Measurements from ENCODE around the gene TGM1. TPM values are rescaled to one million over a fixed set of nuclear protein-coding genes. Genes with fewer than 3 reads are reported as not detected.
"Not testable (repeated sequence)": the region's sequence is repeated elsewhere in the genome, so short reads cannot be mapped to it uniquely, and the experiment has no call there.

Gene TGM1
- total RNA-seq, 1 donor from 2014 or later: 0.45 TPM

DNA sequence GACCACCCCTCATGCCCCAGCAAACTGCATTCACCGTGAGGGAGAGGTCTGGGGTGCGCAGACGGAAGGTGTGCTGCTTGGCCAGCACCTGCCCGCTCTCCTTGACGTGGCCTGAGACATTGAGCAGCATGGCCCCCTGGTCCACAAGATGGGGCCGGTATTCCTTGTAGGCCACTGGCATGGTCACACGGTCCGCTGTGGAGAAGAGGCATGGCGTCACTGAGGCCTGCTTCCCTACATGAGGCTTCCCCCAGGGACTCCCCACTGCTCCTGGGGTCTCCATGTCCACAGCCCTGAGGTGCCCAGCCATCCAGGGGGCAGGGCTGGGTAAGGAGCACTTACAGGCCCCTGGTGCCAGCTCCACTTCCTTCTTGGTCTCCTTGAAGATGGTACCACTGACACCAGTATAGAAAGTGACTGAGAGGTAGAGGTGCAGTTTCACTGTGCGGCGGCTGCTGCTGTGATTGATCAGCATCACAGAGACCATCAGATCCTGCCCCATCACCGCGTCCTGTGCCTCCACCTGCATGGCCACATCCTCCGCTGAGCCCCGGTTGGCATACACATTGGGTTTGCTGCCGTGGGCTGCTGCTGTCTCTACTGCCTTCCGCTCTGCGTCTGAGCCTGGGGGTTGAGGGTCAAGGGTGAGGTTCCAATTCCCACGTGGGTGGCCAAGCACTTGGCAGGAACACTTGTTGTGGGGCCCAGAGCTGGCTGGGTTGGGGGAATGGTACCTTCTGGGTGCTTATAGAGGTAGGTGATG is 8.2 kb downstream of the TGM1 start:
- DNase-seq (ENCODE audit: low read depth): no peak

DNA sequence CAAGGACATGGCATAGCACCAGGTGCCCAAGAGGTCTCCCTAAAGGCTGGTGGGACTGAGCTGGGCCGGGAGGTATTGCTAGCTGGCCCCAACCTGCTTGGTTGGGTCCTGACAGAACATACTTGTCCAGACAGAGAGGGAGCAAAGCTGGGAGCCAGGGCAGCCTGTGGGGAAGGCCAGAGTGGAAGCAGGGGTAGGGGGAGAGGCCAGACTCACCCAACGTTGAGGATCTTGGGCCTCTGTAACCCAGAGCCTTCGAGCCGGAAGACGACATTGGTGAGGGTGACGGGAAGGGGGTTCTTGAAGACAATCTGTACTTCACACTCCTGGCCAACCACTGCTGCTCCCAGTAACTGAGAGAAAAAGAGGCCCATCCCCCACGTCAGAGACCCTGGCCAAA is 9.0 kb downstream of the TGM1 start:
- DNase-seq (ENCODE audit: low read depth): no peak

DNA sequence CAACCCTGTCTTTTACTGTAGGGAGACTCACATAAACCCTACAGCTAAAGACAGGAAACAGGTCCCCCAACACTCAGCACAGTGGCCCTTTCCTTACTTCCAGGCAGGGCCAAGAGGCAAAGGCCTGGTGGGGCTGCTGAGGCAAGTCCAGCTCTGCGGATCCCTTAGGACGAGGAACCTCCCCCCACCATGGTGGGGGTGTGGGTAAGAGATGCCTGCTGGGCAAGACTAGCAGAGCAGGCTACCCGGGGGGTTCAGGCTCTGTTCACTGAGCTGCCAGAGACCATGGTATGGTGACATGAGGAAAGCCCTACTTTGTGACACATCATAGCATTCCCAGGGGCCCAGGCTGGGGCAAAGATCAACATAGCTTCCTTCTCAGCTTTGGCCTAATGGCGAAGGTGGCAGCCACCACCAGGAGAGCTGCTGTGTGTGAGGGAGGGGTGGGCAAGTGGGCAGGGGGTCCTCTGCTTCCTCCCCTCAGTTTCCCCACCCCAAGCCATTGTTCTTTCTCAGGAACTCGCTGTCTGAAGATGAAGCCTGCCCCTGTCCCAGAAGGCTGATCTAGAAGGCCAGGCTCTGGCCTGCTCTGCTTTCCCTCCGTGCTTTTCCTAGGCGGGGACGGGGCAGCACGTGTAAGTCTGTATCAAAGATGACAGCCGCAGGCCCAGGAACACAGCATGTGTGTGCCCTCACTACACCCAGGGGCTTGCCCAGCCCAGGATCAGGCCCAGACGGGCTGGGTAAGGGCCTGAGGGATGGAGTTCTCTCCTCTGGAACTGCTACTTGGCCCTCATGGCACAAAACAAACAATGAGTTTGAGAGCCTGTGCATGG is 10.5 kb downstream of the TGM1 start:
- DNase-seq (ENCODE audit: low read depth): no peak

DNA sequence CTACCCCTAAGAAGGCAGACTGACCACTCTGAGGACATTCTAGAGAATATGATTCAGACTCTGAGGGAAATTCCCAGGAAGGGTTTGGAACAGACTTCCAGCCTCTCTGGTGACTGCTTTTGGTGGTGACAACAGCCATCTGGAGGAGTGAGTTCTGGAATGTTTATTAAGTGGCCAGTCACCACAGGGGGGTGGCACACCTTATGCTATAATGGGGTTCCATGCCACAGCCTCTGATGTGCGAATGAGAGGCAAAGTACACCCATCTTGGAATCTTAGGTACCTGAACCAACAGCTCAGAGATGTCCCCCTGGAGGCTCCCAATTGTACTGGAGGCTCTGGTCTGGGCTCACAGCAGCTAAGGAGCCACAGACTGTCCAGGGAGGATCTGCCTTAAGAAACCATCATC is 11.1 kb downstream of the TGM1 start:
- DNase-seq (ENCODE audit: low read depth): peak; percentile 53

DNA sequence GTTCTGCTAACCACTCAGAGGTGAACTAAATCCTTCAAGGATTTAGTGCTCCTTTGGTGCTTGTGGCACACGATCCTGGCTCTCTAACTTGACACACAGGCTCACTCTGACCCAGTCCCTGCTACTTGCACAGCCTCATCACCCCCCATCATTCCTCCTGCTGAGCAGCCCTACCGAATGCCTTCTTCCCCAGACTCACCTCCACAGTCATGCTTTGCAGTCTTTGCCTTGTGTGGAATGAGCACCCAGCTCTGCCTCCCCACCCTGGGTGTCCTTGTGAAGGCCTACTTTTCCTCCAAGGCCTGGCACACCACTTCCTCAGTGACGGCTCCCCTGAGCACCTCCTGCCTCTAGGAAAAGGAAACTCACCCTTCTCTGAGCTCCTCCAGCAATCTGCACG is 12.6 kb downstream of the TGM1 start:
- DNase-seq (ENCODE audit: low read depth): no peak

DNA sequence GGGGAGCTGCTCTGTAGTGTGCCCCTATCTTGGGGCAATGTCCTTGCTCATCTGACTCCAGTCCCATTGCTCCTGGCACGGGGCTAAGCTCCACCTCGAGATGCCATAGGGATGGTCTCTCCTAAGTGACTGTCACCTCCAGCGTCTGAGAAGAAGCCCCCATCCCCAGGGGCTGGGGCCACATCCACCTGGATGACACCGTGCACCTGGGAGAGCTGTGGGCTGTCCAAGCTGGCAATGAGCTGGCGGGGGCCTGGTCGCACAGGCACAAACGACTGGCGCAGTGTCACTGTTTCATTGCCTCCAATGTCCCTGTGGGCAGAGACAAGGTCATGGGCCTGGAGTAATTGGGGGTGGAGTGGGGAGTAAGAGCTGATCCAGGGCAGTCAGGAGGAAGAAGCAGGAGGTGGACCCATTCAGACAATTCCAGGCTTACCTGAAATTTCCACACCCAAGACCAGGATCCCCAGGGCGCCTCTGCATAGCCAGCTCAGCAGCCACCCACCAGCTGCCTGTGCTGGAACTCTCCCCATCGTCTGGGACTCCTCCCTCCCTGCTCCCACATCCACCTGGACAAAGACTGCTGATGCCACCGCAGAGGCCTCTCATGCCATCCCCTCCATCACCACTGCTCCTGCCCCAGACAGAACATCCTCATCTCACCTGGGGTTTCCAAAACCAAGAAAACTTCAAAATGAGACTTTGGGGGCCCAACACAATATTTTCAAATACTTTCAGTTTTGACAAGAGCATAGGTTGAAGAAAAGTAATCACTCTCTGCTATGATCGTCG is 13.6 kb downstream of the TGM1 start:
- no peak for DNase-seq (ENCODE audit: low read depth)

DNA sequence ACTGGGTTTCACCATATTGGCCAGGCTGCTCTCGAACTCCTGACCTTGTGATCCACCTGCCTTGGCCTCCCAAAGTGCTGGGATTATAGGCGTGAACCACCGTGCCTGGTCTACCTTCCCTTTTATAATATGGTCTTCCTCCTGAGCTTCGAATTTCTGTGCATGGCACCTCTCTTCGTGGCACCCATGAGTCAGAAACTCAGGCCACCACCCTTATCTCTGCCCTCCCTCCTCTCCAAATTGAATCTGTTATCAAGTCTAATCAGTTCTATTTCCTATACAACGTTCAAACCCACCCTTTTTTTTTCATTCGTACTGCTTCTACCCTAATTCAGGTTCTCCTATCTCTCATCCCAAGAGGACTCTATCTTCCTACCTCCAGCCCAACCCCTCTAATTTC is 15.6 kb downstream of the TGM1 start:
- no peak for DNase-seq (ENCODE audit: low read depth)

DNA sequence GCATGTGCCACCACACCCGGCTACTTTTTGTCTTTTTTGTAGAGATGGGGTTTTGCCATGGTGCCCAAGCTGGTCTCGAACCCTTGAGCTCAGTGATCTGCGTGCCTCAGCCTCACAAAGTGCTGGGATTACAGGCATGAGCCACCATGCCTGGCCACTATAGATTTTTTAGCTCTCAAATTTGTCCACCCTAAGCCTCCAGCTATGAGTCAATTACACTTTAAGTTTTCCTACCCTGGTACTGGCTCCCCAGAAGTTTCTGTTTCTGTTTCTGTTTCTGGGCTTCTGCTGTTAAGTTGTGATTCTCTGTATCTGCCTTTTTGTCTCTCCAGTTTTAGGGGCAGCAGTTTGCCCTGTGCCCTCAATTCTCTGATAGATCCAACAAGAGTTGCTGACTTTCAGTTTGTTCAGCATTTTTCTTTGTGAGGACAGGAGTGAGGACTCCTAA is 16.2 kb downstream of the TGM1 start:
- no peak for DNase-seq (ENCODE audit: low read depth)

DNA sequence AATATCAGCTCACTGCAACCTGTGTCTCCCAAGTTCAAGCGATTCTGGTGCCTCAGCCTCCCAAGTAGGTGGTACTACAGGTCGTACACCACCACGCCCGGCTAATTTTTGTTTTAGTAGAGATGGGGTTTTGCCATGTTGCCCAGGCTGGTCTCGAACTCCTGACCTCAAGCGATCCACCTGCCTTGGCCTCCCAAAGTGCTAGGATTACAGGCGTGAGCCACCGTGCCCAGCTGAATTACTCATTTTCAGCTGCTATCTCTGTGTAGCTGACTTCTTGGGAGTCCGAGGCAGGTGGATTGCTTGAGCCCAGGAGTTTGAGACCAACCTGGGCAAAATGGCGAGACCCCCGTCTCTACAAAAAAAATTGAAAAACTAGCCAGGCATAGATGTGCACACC is 17.6 kb downstream of the TGM1 start:
- DNase-seq (ENCODE audit: low read depth): not testable (repeated sequence)

DNA sequence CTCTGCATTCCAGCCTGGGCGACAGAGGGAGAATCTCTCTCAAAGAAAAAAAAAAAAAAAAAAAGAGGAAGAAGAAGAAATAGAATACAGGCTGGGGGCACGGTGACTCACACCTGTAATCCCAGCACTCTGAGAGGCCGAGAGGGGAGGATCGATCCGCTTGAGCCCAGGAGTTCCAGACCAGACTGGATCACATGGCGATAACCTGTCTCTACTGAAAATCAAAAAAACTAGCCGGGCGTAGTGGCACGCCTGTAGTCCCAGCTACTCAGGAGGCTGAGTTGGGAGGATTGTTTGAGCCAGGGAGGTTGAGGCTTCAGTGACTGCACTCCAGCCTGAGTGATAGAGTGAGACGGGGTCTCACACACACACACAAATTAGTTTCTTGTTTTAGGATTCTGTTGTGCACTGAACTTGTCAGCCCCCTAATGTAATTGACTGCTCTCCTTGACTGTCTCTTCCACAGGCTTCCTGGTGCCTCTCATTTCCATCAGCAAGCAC is 19.6 kb downstream of the TGM1 start:
- DNase-seq (ENCODE audit: low read depth): peak; percentile 9

DNA sequence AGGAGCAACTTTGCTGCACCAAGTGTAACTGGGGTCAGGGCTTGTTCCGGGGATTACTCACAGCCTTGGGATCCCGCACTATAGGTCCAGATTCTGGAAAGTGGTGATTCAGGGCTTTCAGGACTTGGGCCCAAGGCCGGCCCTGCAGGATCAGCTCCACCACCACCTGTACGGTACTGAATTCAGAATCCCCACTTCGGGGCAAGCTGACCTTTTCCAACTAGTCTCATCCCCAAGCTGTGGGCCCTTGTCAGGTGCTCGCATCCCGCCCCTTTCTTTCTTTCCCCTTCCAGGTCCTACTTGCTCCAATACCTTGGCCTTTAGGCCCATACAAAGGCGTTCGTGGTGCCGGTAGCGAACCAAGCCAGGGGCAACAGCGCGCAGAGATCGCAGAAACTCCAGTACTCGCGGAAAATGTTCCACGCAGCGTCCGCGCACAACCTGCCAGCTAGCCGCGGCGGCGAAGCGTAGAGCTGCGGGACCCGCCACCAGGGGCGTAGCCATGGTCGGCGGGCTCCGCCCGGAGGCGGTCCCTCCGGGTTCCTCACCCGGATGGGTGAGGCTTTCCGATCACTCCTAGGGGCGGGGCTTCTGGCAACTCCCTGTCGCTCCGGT is 21.0 kb downstream of the TGM1 start:
- peak; percentile 80 for DNase-seq (ENCODE audit: low read depth)

DNA sequence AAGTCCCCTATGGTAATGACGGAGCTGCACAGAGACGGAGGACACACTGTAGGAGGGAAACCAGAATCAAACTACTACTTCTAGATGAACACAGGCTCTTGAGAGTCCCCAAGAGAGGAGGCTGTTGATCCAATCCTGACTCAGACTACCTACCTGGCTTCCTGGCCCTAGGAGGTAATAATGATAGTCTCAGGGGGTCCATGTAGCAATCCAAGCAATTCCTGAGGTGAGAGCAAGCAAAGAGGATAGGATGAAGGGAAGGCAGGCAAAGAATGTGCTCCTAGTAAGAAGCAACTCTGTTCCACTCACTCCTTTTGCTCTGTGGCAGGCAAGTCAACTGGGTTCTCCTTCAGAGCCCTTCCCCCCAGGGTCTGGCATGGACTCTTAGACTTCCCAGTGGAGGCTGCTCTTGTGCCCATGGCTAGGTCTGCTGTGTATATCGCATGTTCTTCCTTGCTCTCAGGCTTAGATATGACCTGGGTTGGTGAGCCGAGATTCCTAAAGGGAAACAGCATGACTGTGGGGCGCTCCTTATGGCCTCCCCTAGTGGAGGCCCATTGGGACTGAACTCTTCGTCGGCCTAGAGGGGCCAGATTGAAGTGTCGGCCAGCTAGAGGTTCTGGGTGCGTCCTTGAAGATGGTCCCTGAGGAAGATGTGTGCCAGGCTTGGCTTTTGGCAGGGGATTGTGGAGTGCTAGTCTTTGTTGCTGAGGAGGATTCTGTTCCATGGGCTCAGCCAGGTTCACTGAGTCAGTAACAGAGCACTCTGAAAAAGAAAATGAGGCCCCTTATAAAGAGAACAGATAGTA is 22.7 kb downstream of the TGM1 start:
- DNase-seq (ENCODE audit: low read depth): no peak

DNA sequence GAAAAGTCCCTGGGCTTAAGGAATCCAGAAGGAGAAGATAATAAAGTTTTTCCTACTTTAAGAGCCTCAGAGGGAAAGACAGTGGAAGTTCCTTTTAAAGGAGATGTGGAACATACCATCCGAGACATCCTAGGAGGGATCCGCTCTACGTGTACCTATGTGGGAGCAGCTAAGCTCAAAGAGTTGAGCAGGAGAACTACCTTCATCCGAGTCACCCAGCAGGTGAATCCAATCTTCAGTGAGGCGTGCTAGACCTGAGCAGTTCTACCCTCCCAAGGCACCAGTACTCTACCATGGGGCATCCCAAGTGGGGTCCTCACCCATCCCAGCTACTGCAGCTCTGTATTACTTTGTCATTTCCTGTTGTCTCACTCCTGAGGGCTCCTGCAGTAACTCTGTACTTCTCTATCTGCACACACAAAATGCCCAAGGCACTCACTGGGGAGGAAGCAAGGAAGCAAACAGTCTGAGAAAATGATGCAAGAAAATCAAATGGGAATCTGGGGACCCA is 24.4 kb downstream of the TGM1 start:
- no peak for DNase-seq (ENCODE audit: low read depth)

DNA sequence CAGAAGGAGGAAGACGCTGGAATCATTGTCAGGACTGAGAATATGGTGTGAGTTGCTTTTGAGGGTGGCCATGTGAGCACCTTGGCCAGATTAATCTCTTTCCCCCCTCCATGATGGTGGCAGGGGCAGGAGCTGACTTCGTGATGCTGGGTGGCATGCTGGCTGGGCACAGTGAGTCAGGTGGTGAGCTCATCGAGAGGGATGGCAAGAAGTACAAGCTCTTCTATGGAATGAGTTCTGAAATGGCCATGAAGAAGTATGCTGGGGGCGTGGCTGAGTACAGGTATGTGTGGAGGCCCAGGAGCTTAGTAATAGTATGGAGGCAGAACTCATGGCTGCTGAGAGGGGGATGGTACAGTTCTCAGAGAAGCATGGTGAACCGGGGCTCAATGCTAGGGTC is 24.9 kb downstream of the TGM1 start:
- peak; percentile 33 for DNase-seq (ENCODE audit: low read depth)

DNA sequence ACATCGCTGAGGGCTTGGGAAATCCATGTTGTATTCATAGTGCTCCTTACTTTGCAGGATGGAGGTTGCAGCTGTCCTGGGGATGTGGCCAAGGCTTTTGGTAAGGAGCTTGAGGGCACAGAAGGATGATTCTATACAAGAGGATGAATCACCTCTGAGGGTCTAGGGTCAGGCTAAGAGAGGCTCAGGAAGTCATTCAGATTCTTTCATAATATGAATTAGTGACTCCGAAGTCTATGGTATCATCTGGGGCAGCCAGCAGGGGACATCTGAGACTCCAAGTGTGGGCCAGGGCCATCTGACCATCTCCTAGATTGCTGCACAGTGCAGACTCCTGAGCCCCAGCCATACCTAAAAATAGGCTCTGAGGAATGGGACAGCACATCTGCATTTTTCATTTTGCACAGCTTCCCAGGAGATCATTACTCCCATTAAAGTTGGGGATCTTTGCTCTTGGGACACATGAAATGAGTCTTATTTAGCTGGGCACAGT is 25.5 kb downstream of the TGM1 start:
- no peak for DNase-seq (ENCODE audit: low read depth)

DNA sequence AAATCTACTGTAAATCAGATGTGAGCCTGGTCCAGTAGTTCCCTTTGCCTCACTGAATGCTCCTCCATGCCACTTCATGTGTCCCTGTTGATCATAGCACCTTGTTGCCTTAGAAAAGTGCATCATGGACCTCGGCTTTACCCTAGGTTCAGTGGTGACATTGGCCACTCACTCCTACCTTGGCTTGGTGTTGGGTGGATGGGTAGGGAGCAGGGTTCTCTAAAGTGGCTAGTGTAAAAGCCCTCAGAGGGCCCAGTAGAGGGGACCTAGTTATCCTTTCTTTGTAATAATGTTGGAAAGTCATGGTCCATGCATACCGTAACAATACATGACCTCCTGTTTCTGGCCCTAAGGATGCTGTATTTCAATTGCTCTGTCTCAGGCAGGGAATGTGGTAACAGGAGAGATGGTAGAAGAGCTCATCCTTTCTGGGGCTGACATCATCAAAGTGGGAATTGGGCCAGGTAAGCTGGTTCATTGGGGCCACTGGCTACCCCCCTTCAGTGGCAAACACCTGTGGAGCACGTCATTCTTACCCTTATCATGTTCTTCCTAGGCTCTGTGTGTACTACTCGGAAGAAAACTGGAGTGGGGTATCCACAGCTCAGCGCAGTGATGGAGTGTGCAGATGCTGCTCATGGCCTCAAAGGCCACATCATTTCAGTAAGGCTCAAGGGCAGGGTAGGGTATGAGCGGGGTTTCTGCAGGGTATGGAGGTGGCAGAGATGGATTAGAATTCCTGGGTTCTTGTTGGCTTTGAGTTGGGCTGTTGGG is 26.1 kb downstream of the TGM1 start:
- DNase-seq (ENCODE audit: low read depth): no peak

DNA sequence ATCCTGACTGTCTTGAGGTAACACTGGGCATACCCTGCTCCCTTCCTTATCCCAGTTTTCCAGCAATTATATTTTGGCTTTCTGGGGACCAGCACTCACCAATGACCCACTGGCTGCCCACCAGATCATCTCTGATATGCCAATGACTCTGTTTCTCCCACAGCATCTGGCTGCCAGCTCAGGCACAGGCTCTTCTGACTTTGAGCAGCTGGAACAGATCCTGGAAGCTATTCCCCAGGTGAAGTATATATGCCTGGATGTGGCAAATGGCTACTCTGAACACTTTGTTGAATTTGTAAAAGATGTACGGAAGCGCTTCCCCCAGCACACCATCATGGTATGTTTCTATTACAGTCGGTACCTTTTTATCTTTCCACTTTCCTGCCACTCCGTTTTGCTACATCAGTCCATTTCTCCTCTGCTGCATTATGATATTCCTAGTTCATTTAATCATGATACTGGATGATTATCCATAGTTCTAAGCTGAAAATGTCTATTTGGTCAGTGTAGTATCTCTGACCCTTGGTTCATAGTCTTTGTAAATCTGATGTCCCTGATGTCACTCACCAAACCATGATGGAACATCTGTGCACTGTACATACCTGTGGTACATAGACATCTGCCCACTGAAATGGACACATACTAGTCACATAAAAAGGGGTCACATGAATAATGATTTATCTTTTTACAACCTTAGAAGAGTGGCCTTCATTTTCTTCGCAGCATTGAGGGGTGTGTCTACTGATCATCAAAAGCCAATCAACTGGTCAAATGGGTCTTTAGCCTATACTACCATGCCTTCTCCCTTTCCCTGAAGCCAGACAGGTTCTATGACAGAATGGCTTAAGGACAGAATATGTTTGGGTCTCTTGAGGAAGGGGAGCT is 26.9 kb downstream of the TGM1 start:
- DNase-seq (ENCODE audit: low read depth): no peak

Data from renal cortical epithelial cell (primary cell).